Measurements from ENCODE around the gene RAB23. TPM values are rescaled to one million over a fixed set of nuclear protein-coding genes. Genes with fewer than 3 reads are reported as not detected.

The RAB23 gene
- total RNA-seq, 4 donors from 2014 or later = 54.4 to 95.3 (median 68.5) TPM

DNA sequence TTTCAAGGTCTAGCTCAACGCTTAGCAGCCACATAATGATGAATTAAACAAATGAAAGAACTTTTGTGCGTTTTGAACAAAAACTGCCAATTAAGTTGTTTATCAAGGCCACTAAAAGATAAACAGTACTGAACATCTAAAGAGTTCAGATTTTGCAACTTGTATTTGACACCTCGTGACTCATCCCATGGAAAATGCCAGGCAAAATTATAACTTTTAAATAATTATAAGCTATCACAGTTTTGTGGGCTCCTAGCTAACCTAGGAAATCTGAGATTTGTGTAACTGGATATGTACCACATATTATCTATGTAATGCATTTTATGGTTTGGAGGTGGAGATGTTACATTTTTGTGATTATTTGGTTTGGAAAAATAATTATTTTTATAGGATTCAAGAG lies 59.6 kb downstream of the RAB23 start:
- Histone ChIP-seq H3K36me3 (no peaks in the 10 kb centered on the region), H3K9me3 (peaks cover 0 to 14% of the 10 kb centered on the region in 2 donors), H3K27ac (no peak overlapping the region), H3K27me3 (no peaks in the 10 kb centered on the region), H3K4me1 (no peaks in the 10 kb centered on the region), H3K4me3 (no peak overlapping the region)
- DNase-seq = no peak
- intact Hi-C loops (cut with DNase I; ENCODE audit: low total_unique reads) = no loop called here
- TF ChIP-seq POLR2A (IDR thresholded peaks at IDR 0.05) = no peak
- TF ChIP-seq, protein P1, sequence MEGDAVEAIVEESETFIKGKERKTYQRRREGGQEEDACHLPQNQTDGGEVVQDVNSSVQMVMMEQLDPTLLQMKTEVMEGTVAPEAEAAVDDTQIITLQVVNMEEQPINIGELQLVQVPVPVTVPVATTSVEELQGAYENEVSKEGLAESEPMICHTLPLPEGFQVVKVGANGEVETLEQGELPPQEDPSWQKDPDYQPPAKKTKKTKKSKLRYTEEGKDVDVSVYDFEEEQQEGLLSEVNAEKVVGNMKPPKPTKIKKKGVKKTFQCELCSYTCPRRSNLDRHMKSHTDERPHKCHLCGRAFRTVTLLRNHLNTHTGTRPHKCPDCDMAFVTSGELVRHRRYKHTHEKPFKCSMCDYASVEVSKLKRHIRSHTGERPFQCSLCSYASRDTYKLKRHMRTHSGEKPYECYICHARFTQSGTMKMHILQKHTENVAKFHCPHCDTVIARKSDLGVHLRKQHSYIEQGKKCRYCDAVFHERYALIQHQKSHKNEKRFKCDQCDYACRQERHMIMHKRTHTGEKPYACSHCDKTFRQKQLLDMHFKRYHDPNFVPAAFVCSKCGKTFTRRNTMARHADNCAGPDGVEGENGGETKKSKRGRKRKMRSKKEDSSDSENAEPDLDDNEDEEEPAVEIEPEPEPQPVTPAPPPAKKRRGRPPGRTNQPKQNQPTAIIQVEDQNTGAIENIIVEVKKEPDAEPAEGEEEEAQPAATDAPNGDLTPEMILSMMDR (IDR thresholded peaks at IDR 0.05) = no peak

DNA sequence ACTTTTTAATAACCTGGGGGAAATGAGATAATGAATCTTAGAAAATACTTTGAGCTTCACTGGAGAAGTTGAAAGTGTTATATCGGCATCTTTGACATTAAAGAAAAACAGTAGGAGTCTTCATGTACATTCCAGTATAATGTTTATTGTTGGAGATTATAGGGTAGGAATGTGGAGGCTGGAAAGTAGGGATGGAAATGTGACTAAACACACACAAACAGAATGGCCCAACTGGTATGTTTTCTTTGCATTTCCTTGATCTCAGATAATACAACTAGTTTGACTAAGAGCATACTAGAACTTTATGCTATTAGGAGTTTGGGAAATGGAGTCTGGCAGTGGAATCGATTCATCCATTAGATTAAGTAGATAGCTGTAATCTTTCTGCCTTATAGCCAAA lies 60.1 kb downstream of the RAB23 start:
- no peaks in the 10 kb centered on the region for H3K4me1 ChIP-seq
- H3K9me3 ChIP-seq = peaks cover 0 to 14% of the 10 kb centered on the region in 2 donors
- intact Hi-C loops (cut with DNase I; ENCODE audit: low total_unique reads) = no loop called here
- H3K27ac ChIP-seq = no peak overlapping the region
- TF ChIP-seq, protein P1 (IDR thresholded peaks at IDR 0.05) = no peak
- no peak for TF ChIP-seq POLR2A (IDR thresholded peaks at IDR 0.05)
- no peaks in the 10 kb centered on the region for H3K27me3 ChIP-seq
- DNase-seq = no peak
- H3K4me3 ChIP-seq = no peak overlapping the region
- H3K36me3 ChIP-seq = no peaks in the 10 kb centered on the region

DNA sequence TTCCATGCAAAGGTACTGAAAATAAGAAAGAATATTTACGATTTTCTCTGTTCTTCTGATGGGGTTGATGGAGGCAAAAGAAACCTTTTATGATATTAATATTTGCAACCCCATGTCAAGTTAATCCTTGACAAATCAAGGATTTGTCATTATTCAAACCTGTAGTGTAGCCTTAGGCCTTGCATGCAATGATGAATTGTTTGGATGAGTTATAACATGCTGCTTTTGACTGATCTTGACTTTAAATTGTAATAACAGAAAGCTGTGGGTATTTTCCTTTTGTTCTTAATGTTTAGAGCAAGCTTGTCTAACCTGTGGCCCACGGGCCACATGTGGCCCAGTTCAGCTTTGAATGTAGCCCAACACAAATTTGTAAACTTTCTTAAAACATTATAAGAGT lies 63.0 kb downstream of the RAB23 start:
- Histone ChIP-seq H3K9me3 (no peaks in the 10 kb centered on the region), H3K27me3 (no peaks in the 10 kb centered on the region), H3K27ac (no peak overlapping the region), H3K4me3 (no peak overlapping the region), H3K4me1 (no peaks in the 10 kb centered on the region), H3K36me3 (no peaks in the 10 kb centered on the region)
- intact Hi-C loops (cut with DNase I; ENCODE audit: low total_unique reads) = no loop called here
- no peak for DNase-seq
- TF ChIP-seq, protein P1 (IDR thresholded peaks at IDR 0.05) = no peak
- no peak for TF ChIP-seq POLR2A (IDR thresholded peaks at IDR 0.05)

DNA sequence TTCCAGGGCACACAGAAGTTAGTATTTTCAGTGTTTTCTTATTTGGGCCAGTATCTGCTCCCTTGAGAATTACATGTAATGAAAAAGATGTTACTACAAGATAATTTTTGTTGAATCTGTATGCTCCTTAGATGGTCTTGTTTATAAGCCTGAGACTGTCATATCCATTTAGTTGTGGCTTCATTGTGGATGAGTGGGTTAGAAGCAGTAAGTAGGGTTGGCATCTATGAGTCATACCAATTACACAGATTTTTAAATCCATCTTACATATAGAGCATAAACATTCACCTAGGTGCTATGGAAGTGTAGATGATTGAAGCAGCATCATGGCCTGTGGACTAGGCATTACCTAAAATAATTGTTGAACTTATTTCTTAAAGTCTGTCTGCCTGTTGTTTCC lies 63.4 kb downstream of the RAB23 start:
- H3K27ac ChIP-seq = no peak overlapping the region
- no peak for TF ChIP-seq POLR2A (IDR thresholded peaks at IDR 0.05)
- TF ChIP-seq, protein P1 (IDR thresholded peaks at IDR 0.05) = no peak
- H3K4me3 ChIP-seq = no peak overlapping the region
- no peak for DNase-seq
- H3K4me1 ChIP-seq = no peaks in the 10 kb centered on the region
- H3K27me3 ChIP-seq = no peaks in the 10 kb centered on the region
- no peaks in the 10 kb centered on the region for H3K36me3 ChIP-seq
- intact Hi-C loops (cut with DNase I; ENCODE audit: low total_unique reads) = no loop called here
- no peaks in the 10 kb centered on the region for H3K9me3 ChIP-seq

DNA sequence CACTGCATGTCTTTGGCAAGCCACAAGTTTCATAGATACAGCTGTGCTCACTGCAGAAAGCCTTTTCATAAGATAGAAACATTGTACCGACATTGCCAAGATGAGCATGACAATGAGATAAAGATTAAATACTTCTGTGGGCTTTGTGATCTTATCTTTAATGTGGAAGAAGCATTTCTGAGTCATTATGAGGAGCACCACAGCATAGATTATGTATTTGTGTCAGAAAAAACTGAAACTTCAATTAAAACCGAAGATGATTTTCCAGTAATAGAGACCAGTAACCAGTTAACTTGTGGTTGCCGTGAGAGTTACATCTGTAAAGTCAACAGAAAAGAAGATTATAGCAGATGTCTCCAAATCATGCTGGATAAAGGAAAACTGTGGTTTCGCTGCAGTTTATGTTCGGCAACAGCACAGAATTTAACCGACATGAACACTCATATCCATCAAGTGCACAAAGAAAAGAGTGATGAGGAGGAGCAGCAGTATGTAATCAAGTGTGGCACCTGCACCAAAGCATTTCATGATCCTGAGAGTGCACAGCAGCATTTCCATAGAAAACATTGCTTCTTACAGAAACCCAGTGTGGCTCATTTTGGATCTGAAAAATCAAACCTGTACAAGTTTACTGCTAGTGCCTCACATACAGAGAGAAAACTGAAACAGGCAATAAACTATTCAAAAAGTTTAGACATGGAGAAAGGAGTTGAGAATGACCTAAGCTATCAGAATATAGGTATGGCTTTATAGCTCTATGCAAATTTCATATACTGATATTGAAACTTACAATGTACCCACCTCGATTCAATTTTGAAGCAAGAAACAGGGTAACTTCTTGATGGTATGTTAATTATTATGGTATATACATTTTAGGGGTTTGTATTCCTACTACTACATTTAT lies 73.9 kb downstream of the RAB23 start:
- no peak overlapping the region for H3K4me3 ChIP-seq
- no peaks in the 10 kb centered on the region for H3K36me3 ChIP-seq
- no peaks in the 10 kb centered on the region for H3K4me1 ChIP-seq
- TF ChIP-seq POLR2A (IDR thresholded peaks at IDR 0.05) = no peak
- TF ChIP-seq, protein P1 (IDR thresholded peaks at IDR 0.05) = no peak
- DNase-seq = no peak
- no peaks in the 10 kb centered on the region for H3K9me3 ChIP-seq
- H3K27me3 ChIP-seq = no peaks in the 10 kb centered on the region
- intact Hi-C loops (cut with DNase I; ENCODE audit: low total_unique reads) = no loop called here
- H3K27ac ChIP-seq = no peak overlapping the region

All from uterus (tissue), 4 donors.